C4-2B (cell line): ENCODE measurements around the gene NCOA3.

Experiments
- H3K27ac ChIP-seq: fragments of 450-650 bp; 2 replicates; pipeline ENCODE4 v1.5.1; 2017
- ZFX ChIP-seq: fragments of 450-650 bp; IDR thresholded peaks from 2 replicates; pipeline ENCODE4 v1.6.1; 2017
- TF ChIP-seq, protein P1 (sequence below): fragments of 450-650 bp; conservative IDR thresholded peaks from 2 replicates; pipeline ENCODE4 v1.5.1; 2017; ENCODE audit warnings: mild to moderate bottlenecking

NCOA3 gene

DNA sequence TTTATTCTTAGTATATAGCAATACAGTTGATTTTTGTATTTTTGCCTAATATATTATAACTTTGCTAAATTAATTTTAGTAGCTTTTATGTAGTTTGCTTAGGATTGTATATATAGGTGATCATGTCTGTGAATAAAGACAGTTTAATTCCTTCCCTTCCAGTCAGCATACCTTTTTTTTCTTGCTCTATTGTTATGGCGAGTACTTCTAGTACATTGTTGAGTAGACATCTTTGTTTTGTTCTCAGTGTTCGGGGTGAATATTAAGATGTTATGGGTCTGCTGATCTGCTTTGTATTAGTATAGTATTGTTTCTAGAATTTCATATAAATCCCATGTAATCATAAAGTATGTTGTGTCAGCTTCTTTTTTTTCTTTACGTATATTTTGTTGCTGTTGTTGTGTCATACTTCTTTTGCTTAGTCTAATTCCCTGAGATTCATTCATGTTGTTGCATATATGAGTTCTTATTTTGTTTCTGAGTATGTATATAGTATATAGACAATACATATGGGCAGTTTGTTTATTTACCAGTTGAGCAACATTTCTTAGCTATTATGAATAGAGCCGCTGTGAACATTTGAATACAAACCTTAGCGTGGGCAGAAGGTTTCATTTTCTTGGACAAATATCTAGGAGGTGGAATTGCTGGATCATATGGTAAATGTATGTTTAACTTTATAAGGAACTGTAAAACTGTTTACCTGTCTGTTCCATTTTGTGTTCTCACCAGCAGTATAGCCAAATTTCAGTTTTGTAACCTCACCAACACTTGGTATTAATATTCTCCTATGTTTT lies 25.5 kb downstream of the NCOA3 start:
- no peak overlapping the region for H3K27ac ChIP-seq
- TF ChIP-seq, protein P1, sequence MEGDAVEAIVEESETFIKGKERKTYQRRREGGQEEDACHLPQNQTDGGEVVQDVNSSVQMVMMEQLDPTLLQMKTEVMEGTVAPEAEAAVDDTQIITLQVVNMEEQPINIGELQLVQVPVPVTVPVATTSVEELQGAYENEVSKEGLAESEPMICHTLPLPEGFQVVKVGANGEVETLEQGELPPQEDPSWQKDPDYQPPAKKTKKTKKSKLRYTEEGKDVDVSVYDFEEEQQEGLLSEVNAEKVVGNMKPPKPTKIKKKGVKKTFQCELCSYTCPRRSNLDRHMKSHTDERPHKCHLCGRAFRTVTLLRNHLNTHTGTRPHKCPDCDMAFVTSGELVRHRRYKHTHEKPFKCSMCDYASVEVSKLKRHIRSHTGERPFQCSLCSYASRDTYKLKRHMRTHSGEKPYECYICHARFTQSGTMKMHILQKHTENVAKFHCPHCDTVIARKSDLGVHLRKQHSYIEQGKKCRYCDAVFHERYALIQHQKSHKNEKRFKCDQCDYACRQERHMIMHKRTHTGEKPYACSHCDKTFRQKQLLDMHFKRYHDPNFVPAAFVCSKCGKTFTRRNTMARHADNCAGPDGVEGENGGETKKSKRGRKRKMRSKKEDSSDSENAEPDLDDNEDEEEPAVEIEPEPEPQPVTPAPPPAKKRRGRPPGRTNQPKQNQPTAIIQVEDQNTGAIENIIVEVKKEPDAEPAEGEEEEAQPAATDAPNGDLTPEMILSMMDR: no peak
- no peak for TF ChIP-seq ZFX

DNA sequence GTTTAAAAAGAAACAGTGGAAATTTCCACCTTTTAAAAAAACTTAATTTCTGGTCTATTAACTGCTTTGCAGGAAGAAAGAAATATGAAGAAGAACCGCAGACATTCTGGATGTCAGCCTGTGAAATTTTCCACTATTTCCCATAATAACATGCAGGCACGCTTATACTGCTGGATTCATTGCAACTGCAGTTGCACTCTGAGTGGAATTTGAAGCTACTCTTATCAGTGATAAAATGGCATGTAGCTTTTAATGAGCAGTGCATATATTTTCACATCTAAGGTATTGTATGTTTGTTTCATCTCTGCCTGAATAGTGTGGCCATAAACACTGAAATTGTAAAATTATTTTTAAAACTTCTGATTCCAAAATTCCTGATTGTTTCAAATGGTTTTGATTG lies 28.2 kb downstream of the NCOA3 start:
- TF ChIP-seq, protein P1: no peak
- TF ChIP-seq ZFX: no peak
- no peak overlapping the region for H3K27ac ChIP-seq

DNA sequence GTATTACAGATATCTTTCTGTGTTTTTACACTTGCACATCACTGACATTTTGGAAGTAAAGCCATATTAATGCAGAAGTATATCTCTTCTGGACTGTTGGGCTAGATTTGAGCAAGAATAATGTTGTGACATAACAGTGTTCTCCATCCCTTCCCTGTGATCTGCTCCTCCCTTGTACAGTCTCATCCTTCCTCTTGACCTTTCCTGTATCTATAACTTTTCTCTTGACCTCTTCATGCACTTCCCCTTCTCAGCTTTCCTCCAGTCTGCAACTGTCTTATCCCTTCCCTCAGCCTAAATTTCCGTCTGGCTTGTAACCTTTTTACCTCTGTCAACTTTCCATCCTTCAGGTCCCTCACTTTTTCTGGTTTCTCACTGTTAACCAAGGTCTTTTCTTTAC lies 29.8 kb downstream of the NCOA3 start:
- no peak overlapping the region for H3K27ac ChIP-seq
- TF ChIP-seq ZFX: no peak
- TF ChIP-seq, protein P1: no peak

DNA sequence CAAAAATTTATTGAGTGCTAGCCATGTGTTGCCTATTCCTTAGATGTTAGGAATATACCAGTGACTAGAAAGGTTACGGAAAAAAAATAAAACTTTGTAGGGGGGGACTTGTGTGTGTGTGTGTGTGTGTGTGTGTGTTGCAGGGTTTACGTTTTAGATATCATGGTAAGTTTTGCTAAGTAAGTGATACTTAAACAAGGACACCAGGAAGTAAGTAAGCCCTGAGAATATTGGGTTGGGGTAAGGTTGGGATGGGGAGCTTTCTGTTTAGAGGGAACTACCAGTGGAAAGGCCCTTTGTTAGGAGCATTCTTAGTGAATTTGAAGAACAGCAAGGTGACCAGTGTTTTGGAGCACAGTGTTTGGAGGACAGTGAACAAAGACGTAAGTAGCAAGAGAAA lies 30.3 kb downstream of the NCOA3 start:
- H3K27ac ChIP-seq: no peak overlapping the region
- TF ChIP-seq, protein P1: no peak
- TF ChIP-seq ZFX: no peak

DNA sequence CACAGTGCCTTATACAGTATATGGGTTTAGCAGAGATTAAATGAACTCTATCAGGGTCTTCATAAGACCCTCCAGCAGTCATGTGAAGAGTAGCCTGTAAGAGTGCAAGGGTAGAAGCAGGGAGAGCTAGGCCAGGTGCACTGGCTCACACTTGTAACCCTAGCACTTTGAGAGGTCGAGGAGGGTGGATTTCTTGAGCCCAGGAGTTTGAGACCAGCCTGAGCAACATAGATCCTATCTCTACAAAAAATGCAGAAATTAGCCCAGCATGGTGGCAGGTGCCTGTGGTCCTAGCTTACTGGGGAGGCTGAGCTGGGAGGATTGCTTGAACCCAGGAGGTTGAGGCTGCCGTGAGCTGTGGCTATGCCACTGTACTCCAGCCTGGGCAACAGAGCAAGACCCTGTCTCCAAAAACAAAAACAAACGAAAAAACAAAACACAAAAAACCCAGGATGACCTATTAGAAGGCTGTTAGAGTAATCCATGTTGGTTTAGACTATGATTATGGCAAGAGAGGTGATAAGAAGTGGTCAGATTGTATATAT lies 31.9 kb downstream of the NCOA3 start:
- no peak for TF ChIP-seq ZFX
- TF ChIP-seq, protein P1: no peak
- H3K27ac ChIP-seq: no peak overlapping the region

DNA sequence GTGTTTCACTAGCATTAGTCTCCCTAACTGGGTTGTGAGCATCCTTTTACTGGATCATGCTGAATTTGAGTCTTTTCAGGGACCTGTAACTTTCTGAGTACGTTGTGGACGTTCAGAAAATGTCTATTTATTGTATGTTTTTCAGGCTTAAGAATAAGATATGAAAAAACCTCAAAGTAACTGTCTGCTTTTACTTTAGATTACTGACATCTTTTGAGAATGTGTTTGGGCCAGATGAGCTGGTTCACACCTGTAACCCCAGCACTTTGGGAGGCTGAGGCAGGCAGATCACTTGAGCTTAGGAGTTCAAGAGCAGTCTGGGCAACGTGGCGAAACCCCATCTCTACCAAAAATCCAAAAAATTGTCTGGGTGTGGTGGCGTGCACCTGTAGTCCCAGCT lies 32.7 kb downstream of the NCOA3 start:
- TF ChIP-seq ZFX: no peak
- TF ChIP-seq, protein P1: no peak
- H3K27ac ChIP-seq: no peak overlapping the region

DNA sequence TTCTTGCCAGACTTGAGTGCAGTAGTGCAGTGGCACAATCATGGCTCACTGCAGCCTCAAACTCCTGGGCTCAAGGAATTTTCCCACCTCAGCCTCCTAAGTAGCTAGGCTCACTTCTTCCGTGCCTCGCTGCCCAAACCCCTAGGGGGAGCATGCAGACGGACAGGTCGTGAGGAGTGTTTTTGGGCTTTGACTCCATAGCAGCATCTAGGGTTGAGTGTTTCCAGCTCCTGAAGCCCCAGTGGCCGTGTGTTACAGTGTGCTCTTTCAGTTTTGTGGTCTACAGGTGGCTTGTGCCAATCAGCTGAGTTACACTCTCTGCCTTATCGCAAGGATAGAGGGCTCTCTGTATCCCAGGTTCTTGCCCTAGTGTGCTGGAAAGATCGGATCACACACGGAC lies 33.4 kb downstream of the NCOA3 start:
- H3K27ac ChIP-seq: no peak overlapping the region
- TF ChIP-seq ZFX: no peak
- TF ChIP-seq, protein P1: no peak
